ENCODE measurements around the gene TRIP4.
A peak's percentile ranks its signal among the peaks of the same experiment; 100 is the strongest.
"Not testable (repeated sequence)": the region's sequence is repeated elsewhere in the genome, so short reads cannot be mapped to it uniquely, and the experiment has no call there.

Gene TRIP4

GRCh38 chr15:64387562-64388168 is at the start of gene TRIP4:
Gene TRIP4 (plus strand): TSS chr15:64387836. CDS start chr15:64387864, 28 bp downstream.
- DNase-seq (ENCODE audit: low read depth): peak; percentile 95

GRCh38 chr15:64340355-64340754 is 47.3 kb upstream of the TRIP4 start:
- DNase-seq (ENCODE audit: low read depth): no peak

DNA sequence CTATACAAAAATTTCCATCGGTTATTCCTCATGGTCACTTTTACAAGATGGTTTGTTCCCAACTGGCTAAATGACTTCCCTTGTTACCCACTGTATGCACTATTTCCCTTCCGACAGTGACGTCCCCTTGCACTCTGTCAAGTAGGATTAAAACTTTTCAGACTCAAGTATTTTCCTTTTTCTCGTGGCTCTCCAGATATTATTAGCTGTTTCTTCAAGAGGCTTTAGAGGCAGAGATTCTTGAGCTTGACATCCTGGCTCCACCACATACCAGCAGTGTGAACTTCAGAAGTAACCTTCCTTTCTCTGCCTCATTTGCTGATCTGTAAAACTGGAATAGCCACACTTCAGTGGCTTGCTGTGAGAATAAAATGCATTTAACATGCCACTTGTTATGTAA is 45.7 kb upstream of the TRIP4 start:
- no peak for DNase-seq (ENCODE audit: low read depth)

DNA sequence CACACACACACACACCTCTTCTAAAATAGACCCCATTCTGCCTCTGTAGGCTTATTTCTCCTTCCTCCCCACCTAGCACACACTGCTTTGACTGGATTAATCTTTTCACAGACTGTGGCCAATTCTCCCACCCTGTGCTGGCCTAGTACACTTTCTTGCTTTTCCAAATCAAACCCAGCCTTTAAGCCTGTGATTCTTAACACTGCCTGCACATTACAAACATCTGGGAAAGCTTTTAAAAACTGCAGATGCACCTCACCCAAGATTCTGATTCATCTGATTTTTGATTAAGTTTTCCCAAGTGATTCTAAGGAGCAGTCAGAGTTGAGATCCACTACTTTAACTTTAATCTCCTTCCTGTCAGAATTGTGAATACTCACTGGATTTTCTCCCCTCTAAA is 44.4 kb upstream of the TRIP4 start:
- no peak for DNase-seq (ENCODE audit: low read depth)

DNA sequence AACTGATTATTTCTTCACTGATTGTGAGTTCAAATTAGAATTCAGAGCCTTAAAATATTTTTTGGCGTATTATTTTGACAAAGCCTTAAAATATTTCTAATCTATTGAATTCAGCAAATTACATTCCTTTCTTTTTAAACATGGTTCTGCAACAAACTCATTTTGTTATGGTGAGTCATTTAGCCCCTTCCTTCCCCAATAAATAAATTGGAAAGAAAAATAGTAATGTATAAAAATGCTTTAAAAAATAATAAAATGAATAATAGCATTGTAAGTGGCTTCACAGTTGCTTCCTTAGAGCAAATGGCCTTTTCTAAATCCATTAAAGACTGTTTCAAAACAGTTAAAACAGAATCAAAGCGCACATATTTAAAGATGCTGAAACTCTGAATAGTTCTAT is 43.8 kb upstream of the TRIP4 start:
- DNase-seq (ENCODE audit: low read depth): no peak

DNA sequence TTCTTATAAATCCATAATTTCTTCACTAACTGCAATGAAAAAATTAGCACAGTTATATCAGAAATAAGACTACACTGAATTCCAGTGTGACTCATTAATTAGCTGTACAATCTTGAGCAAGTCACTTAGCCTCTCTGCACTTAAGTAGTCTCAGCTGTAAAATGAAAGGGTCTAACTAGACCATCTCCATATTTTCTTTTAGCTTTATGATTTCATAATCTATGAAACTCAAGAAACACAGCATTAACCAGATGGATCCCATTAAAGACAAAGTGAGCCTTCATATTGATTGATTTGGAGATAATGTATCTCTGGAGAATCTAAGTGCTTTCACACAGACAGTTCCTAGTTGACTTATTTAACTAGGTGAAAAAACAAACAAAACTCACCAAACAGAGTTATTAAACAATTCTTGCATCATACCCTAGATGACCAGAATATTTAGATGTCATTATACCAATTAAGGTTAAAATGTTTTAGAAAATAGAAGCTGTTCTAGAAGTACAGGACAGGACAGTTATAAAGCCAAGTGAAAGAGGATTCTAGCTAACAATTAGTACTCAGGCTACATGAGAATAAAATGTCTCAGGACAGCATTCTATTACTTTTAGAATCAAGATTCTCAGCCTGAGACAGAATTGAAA is 42.9 kb upstream of the TRIP4 start:
- no peak for DNase-seq (ENCODE audit: low read depth)

DNA sequence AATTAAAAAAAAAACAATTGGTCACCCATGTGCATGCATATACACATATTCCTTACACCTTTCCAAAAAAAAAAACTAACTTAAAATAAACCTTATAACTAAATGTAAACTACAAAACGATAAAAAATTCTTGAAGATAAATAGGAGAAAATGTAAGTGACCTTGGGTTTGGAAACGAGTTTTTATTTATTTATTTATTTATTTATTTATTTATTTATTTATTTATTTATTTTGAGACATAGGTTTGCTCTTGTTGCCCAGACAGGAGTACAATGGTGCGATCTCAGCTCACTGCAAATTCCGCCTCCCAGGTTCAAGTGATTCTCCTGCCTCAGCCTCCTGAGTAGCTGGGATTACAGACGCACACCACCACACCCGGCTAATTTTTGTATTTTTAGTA is 41.4 kb upstream of the TRIP4 start:
- not testable (repeated sequence) for DNase-seq (ENCODE audit: low read depth)

DNA sequence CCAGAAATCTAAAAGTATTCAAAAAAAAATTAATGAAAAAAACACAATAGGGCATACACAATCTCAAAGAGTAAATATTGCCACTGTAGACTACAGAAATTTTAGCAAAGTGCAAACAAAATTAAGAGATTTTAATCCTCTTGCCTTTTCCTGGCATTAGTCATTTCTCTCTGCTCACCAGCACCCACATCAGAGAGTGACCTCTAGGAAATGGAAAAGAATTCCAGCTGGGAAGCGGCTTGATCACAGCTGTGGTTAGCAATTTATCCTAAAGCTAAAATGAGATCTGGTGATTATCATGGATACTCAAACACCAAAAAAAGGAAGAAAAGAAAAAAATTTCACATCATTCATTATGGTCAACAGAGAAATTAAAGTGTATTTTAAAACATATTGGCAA is 39.2 kb upstream of the TRIP4 start:
- no peak for DNase-seq (ENCODE audit: low read depth)

DNA sequence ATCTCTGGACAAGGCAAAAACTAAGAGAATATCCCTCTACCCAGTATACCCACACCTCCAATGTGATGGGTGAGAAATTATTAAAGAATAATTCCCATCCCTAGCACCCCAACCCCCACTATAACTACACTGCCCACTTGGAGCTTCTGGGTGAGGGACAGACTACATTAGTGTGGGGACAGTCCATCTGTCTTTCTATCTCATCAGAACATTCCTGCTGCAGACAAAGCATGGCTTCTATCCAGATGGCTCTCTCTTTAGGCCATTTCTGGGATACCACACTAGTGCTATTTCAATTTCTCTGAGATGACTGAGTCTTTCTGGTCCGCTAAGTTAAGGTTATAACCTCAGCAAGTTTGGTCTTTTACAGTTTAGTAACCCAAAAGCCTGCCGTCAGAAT is 38.3 kb upstream of the TRIP4 start:
- DNase-seq (ENCODE audit: low read depth): no peak

GRCh38 chr15:64351265-64351664 is 36.4 kb upstream of the TRIP4 start:
- DNase-seq (ENCODE audit: low read depth): no peak

DNA sequence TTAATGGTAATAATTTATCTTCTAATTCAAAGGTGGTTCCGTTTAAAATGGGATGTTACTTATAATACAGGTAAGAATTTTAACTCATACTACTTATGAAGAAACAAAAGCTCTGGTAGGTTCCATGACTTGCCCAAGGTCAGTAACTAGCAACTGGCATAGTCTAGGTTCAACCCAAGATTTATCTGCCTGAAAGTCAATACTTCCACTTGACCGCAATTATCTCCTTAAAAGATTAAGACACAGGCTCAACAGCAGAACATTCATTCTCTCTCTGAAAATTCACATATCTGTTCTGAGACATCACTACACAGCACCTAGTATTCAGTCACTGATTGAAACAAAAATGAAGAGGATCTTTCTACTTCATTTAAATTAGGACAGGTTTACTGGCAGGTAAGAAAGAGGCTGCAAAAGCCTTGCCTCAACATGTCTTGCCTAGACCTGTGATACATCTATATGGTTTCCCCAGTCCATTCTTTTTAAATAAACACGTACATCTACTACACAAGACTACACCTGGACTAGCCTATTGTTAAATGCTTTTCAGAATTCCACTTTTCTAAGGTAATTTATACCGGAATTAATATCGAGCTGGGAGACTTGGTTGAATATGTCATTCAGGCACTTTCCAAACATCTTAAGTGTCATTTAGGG is 32.8 kb upstream of the TRIP4 start:
- no peak for DNase-seq (ENCODE audit: low read depth)

DNA sequence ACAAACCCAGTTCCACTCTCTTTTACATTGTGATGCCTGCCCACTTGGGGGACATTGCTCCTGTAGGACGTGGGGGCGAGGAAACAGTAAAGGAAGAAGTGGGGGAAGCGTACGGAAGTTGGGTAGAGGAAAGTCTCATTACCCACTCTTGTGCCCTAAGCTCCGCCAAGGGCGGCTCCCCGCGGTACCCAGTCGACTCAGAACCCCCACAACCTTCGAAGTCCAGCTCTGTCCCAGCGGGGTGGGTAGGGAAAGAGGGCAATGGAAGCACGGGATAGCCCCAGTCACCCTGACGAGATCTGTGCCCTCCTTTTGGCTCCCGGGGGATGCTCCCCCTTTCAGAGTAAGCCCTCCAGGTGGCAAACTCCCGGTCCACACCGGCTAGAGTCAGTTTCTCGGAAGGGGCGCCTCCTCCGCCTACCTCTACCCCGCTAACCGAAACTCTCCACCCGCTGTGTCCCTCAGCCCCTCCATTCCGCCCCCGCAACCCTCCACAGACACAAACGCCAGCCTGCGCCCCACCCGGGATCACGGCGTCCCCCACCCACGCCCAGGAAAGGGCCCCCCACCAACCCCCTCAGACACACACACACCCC is 32.2 kb upstream of the TRIP4 start:
- DNase-seq (ENCODE audit: low read depth): peak; percentile 1

DNA sequence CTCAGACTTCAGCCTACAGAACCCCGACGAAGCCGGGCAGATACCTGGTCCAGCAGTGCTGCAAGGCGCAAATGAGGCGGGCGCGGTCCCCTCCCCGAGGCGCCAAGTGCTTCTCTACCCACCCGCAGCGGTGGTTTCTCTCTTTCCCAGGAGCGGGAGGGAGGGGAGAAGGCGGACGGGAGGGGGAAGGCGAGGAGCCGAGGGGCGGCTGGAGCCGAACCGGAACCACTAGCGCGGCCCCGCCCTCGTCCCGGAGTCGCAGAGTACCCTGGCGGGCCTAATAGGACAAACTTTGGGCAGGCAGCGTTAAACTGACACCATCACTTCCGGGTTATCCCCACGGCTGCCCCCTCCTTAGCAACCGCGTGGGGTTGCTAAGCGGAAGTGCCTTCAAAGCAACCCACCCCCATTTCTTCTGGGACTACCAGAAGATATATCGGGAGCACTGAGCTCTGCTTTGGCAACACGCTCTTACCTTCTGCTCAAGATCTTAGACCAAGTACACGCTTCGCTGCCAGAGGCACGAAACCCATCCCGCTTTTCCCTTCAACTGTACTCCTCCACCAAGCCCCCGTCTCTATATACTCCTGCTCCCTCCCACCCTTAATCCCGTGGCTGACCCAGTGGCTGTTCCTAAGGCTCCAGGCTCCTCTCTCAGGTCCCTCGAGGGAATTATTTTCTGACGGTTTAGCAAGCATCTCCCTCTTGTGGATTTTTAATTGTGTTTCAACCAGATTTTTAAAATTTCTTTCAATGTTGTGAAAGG is 31.5 kb upstream of the TRIP4 start, which contains the start of gene CSNK1G1:
Gene CSNK1G1 (minus strand): TSS at position 230 of the 766 bp plus-strand sequence. CDS start 55,674 bp downstream, outside the sequence.
- peak; percentile 87 for DNase-seq (ENCODE audit: low read depth)

DNA sequence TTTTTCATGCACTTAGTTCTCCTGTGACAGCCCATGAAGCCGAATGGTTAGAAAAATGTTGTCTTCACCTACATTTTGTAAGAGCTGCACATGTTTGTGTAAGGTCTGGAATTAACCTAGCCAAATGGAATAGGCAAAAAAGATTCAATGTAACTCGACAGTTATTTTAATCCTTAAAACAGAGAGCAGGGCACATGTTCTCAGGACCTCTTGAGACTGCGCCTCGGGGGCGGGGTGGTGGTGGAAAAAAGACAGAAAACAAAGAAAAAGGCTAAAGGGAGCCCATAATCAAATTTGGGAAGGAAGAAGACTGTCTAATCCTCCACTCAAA is 31.0 kb upstream of the TRIP4 start:
- no peak for DNase-seq (ENCODE audit: low read depth)

- no peak for DNase-seq (ENCODE audit: low read depth)
Measured at GRCh38 chr15:64361259-64361658, 26.4 kb upstream of the TRIP4 start.

DNA sequence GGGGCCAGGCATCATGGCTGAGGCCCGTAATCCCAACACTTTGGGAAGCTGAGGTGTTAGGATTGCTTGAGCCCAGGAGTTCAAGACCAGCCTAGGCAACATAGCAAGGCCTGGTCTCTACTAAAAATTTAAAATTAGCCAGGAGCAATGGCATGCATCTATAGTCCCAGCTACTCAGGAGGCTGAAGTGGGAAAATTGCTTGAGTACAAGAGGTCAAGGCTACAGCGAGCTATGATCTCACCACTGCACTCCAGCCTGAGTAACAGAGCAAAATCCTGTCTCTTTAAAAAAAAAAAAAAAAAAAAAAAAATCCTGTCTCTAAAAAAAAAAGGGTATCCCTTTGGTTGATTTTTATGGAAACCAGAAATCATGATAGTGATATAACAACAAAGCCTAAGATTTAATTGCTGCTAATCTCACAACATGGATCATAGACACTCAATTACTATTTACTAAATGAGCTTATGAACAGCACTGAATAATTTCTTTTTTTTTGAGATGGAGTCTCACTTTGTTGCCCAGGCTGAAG is 18.5 kb upstream of the TRIP4 start:
- DNase-seq (ENCODE audit: low read depth): no peak

GRCh38 chr15:64371383-64371782 is 16.3 kb upstream of the TRIP4 start:
- not testable (repeated sequence) for DNase-seq (ENCODE audit: low read depth)

- DNase-seq (ENCODE audit: low read depth): no peak
Measured at GRCh38 chr15:64373360-64373759, 14.3 kb upstream of the TRIP4 start.

- no peak for DNase-seq (ENCODE audit: low read depth)
Measured at GRCh38 chr15:64379216-64379960, 8.2 kb upstream of the TRIP4 start.

DNA sequence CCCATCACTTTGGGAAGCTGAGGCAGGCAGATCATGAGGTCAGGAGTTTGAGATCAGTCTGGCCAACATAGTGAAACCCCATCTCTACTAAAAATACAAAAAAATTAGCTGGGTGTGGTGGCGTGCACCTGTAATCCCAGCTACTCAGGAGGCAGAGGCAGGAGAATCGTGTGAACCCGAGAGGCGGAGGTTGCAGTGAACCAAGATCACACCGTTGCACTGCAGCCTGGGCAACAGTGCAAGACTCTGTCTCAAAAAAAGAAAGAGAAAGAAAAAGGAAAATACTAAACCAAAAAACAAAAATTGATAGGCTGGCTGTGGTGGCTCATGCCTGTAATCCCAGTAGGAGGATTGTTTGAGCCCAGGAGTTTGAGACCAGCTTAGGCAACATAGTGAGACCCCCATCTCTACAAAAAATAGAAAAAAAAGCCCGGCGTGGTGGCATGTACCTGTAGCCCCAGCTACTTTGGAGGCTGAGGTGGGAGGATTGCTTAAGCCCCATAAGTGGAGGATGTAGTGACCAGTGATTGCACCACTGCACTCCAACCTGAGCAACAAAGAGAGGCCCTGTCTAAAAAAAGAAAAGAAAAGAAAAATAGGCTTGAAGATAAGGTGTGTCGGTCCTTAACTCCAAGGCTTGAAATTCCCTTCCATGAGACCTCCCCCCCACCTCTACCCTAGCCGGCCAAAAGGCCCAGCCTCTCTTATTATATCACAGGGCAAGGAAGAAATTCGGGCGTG is 7.3 kb upstream of the TRIP4 start:
- not testable (repeated sequence) for DNase-seq (ENCODE audit: low read depth)

All from activated T-helper 1 cell treated with Interleukin-2 at 50 U/mL for 16 hours (primary cell).